Stimulated activated CD8-positive, alpha-beta memory T cell treated with anti-CD3 and anti-CD28 coated beads, Interleukin-7, amount 100 ng/mL, for 4 hours (primary cell): ENCODE results near the gene WAS.
A peak's percentile ranks its signal among the peaks of the same experiment; 100 is the strongest.

ENCODE experiments used
- DNase-seq, 2 donors: peaks; one replicate each; pipeline ENCODE4 v3.0.0-alpha.2; 2020; ENCODE audit warnings: low read depth in 2 of 2

Gene WAS

DNA sequence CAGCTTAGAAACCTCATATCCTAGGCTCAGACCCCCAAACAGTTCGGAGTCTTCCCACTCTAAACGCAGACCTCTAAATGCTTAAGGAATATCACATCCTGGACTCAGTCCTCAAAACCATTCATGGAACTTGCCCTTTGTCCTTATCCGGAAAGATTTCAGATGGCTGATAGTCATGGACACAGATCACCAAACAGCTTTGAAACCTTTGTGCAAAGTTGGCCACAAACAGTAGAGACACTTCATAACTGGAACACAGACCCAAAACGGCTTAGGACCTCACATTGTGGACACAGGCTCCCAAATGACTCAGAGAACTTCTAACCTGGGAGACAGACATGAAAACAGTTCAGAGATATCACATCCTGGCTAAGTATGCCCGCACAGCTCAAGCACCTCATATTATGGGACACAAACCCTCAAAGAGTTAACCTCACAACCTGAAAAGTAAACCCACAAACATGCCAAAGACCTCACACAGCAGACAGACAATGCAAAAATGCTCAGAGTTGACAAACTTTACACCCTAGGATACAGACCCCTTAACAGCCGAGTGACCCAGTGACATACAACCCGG lies 28.4 kb downstream of the WAS start:
- DNase-seq, result no peak

DNA sequence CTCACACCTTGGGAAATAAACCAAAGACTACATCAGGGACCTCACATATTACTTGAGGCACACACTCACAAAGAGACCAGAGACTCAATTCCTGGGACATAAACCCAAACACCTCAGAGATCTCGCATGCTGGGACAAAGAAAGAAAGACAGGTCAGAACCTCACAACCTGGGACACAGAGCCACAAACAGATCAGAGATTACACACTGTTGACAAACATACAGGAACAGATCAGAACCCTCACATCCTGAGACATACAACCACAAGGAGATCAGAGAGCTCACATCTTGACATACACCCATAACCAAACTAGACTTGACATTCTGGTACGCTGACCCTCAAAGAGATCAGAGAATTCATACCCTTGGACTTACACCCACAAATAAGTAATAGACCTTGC lies 30.2 kb downstream of the WAS start:
- DNase-seq, result no peak

DNA sequence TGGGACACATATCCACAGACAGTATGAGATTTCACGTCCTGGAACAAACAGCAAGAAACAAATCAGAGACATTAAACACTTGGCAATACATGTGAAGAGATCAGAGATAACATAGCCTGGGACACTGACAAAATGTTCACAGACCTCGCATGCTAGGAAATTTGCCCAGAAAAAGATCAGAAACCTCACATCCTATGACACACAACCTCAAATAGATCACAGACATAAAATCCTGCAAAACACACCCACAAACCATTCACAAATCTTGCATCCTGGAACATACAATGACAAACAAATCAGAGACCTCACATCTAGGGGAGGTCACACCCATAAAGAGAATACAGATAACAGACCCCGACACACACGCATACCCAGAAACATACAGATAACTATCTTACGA lies 31.0 kb downstream of the WAS start:
- no peak for DNase-seq

DNA sequence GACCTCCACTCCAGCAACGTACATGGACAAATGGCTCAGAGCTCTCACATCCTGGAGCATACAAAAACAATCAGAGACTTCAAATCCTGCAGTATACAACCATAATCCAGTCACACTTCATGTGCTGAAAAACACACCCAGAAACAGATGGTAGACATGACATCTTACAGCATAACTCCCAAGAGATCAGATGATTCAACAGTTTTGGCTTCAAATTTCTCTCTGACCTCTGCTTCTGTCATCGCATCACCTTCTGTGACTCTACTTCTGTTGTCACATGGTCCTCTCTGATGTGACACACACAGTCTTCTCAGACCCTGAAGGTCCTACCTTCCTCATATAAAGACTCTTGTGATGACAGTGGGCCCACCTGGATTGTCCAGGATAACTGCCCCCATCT lies 31.5 kb downstream of the WAS start:
- no peak for DNase-seq

DNA sequence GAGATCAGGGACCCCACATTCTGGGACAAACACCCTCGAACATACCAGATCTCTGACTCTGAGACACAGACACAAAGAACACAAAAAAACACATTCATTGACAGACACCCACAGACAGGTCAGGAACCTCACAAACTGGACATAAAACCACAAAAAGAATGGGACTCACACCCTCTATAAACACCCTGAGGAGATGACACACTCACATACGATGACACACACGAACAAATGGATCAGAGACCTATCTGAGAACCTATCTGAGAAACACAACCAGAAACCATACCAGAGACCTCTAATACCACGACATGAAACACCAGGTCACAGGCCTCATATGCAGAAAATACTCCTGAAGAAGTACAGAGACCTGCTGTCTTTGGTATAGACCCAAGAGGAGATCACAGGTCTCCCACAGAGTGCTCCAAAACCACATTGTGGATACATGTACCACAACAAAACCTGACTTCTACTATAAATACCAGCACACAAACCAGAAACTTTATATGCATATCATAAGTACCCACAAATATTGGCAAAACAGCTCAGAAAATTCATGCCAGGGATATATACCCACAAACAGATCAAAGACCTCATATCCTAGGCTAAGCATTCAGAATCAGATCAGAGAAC lies 32.4 kb downstream of the WAS start:
- DNase-seq, result no peak

DNA sequence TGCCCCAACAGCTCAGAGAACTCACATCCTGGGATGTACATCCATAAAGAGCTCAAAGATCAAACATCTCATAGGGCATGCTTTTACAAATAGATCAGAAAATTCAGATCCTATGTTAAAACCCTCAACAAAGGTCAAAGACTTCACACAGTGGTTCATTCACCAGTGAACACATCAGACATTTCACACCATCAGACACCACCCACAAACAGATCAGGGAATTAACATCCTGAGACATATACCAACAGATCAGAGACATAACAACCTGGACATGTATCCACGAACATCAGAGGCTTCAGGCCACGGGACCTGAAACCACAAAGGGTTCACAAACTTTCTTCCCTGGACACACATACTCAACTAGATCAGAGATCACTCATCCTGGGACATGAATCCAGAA lies 36.4 kb downstream of the WAS start:
- no peak for DNase-seq

DNA sequence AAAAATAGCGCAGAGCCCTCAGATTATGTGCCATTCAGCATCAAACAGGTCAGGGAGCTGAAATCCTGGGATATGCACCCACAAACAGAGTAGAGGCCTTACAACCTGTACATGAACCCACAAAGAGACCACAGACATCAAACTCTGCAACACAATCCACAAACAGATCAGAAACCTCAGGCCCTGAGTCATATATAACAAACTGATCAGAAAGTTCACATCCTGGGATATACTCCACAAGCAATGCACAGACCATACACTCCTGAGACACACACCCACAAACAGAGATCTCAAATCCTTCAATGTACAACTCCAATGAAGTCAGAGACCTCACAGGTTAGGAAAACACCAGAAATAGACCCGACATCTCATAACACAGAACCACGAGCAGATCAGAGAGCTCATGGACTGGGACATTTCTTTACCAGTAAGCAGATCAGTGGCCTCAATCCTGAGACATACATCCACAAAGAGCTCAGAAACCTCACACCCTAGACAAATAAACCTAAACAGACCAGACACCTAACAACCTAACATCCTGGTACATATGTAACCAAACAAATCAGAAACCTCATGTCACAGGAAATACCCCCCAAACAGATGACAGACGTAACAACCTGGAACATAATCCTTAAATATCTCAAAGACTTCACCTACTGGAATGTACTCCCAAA lies 37.1 kb downstream of the WAS start:
- no peak for DNase-seq

DNA sequence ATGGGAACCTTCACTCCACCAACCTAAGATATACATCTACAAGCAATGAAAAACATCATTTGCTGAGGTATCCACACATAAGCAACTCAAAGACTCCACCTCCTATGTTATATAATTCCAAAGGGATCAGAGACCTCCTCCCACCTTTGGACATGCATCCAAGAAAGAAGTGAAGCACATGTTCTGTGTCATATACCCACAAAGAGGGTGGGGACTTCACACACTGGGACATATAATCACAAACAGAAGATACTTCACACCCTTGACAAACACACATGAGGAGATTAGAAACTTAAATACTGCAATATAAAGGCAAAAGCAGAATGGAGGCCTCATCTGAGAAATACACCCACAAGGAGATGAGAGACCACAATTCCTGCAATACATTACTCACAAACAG lies 38.3 kb downstream of the WAS start:
- DNase-seq, result no peak

DNA sequence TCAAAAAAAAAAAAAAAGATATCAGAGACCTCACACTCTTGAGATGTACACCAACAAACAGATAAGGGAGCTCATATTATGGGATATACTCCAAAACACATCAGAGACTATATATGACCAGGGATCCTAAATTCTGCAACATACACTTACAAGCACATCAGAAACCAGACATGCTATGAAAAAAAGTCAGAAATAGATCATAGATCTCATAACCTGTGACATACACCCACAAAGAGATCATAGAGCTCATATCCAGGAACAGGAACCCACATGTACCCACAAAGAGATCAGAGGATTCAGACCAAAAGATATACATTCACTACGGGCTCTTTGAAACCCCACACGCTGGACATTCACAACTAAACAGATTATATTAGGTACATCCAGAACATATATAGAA lies 43.0 kb downstream of the WAS start:
- DNase-seq, result no peak

DNA sequence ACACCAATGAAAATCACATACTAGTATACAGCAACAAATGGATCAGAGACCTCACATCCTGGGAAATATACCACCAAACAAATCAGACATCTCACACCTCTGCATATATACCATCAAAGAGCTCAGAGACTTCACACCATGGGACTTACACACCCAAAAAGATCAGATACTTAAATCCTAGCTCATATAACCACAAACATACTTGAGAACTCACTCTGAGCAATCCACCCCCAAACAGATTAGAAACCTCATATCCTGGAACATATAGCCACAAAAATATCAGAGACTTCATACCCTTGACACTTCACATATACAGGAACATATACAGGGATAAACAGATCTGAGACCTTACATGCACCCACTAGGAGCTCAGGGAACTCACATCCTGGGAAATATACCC lies 45.1 kb downstream of the WAS start:
- DNase-seq, result no peak

DNA sequence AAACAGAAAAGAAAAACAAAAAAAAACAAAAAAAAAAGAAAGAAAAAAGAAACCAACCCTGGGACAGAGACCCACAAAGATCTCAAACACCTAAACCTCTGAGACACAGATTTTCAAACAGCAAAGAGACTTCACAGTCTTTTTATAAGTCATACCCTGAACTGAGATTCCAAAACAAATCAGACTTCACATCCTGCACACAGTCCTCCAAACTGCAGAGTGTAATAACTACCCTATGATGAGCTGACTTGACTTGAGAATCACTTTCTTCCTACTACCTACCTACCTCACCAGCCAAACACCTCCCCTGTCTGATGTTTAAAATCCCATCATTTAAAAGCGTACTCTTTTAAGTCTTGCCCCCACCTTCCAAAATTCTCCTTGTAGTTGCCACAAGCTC lies 52.7 kb downstream of the WAS start:
- no peak for DNase-seq

DNA sequence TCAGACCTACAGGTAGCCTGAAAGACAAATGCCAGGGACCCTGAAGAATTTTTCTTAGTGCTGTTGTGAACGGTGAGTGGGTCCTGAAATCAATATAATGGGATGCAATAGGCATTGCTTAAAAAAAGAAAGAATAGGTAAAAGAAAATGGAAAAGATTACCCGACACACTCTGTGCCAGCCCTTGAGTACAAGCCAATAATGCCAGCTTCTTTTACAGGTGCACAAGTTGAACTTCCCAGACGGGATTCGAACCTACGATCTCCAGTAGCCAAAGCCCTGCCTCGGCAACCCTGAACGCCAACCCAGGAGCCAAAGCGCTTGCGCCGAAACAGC lies 53.2 kb downstream of the WAS start:
- DNase-seq, result no peak

DNA sequence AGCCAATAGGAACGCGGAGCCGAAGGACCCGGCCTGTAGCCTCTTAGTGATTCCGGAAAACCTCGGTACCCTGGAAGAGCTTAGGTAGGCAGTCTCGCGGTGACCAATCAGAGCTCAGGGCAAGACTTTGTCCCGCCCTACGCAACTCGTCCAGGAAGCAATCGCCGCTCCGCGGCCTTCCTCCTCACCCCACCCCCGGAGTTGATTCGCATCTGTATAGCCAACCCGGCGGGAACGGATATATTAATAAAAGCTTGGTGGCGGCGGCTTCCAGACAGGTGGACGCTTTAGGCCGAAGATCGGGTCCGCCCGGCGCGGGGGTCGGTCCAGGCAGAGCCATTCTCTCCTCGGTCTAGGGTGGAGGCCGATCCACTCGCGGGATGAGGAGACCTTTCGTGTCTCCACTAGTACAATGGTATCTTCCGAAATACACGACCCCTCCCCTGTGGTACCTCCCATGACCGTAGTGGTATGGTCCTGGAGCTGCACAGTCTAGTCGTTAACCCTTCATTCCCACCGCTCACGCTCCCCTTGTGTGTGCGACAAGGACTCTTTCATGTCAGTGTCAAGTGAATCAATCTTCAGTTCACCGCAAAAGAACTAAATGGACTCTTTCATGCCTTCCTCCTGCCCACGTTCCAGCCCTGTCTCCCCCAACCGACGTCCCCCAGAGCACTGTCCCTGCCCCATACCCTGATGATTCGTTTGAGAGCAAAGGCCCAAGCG lies 53.8 kb downstream of the WAS start:
- DNase-seq, result peak; percentile 80 to 82

DNA sequence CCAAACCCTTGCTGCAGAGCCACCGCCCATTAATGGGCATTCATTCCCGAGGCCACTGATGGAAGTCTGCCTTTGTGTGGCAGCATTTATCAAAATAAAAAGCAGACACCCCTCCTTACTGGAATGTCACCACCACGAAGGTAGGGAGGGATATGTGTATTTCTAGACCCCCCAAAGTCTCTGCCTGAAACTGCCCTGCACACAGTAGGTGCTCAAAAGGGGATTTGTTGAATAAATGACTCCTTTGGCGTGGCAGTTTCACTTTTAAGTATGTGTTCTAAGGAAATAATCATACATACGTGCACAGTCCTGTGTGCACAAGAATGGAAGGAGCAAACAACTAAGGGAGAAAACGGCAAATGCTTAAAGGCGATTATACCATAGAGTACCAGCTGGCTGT lies 54.3 kb downstream of the WAS start:
- no peak for DNase-seq
